GM19395 (cell line): ENCODE data around the gene TUBA1A.
A peak's percentile ranks its signal among the peaks of the same experiment; 100 is the strongest.
"Not testable (repeated sequence)": the region's sequence is repeated elsewhere in the genome, so short reads cannot be mapped to it uniquely, and the experiment has no call there.

Source experiments
- ATAC-seq: cut with Tn5 transposase; IDR thresholded peaks from one replicate; pipeline ENCODE4 v1.9.1; 2021; ENCODE audit warnings: mild to moderate bottlenecking, moderate library complexity; ENCODE audit not compliant: unreplicated experiment

TUBA1A gene

DNA sequence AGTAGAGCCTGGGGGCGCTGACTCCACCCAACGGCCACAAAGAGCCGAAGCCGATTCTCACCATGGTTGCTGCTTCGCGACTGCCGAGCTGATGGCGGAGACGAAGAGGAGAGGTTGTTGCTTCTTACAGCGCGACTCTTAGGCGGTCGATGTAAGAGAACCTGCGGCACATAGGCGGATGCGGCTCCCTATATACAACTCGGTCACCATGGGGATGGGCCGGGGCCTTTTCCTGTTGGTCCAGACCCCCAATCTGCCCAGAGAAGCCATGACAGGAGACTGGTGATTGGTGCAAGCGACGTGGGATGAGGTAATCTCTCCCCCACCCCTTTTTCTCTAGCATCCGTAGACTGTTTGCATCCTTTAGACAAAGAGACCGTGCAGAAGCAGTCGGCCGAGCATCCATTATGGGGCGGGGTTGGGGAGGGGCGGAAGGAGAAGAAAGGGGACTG lies at the start of gene TUBA1A:
TUBA1A (minus strand) TSS at position 165 of the 452 bp plus-strand sequence; CDS start at position 64, 101 bp downstream.
- ATAC-seq = peak; percentile 95

DNA sequence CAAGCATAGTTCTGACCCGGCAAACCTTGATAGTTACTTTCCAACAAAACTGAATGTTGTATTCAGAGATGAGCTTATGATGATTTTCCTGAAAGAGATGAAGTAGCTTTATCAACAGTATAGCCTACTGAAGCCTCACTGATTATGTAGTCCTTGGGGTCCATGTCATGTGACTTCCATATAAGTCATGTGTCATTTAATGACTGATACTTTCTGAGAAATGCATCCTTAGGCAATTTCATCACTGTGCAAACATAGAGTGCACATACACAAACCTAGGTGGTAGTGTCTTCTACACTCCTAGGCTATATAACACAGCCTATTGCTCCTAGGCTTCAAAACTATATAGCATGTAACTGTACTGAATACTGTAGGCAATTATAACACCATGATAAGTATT lies 47.5 kb upstream of the TUBA1A start:
- ATAC-seq = no peak

DNA sequence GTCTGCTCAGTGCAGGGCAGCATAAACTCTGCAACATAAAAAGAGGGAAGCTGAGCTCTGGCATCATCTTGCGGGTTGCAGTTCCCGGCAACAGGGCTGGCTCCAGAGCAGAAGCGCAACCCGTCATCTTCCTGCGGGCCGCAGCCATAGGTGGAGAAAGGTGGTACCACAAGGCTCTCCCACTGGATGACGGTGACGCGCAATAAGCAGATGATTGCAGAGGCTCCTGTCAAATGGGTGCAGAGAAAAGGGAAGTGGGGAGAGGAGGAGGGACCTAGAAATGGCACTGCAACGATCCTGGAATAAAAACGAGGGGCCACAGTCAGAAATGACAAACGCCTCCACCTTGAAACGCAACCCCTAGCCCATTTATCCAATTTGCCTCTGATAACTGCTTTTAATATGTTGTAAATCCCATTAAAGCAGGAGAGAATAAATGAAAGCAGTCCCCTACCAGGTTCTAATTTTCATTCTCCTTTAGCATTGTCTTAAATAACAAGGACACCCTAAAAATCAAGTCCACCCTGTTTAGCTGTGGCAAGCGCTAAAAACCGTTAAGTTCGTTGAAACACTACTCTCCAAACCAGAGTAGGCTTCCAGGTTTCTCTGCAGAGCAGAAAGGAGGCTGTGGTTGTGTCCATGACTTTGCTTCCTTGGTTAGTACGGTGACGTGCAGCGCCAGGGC lies 45.1 kb upstream of the TUBA1A start:
- no peak for ATAC-seq

DNA sequence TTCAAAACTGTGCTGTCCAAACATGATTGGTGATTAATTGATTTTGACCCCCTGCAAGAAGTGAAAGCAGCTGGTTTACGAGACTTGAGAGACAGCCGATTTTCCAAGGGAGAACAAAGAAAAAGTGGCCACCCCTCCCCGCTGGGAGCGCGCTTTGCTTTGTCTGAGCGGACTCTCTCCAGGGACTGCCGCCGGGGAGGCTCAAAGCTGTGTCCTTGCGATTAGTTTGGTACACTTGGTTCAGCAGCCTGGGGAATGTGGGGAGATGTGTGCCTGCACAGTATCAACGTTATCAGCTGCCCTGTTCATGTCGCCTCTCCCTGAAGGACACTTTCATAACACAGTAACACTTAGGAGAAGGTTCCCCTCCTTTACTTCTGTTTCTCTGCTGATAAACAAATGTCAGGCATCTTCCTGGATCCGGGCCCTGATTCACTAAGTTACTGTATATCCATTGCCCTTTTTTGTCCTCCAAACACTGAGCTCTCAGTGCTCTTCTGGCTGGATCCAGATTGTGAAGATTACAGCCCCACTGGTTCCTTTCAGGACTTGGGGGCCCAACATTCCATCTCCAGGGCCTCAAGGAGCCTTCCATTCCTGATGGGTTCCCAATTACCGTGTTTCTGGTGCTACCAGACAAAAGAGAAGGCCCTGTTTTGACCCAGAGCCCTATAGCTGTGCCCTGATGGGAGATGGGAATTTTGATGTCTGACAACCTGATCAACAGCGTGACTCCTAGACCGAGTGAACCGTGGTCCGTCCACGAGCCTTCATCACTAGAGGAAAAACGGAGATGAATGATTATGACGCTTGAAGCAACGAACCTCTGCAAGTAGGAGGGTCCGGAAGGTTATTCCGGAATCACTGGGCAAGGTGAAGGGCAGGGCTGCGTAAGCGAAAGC lies 44.3 kb upstream of the TUBA1A start:
- ATAC-seq = no peak

DNA sequence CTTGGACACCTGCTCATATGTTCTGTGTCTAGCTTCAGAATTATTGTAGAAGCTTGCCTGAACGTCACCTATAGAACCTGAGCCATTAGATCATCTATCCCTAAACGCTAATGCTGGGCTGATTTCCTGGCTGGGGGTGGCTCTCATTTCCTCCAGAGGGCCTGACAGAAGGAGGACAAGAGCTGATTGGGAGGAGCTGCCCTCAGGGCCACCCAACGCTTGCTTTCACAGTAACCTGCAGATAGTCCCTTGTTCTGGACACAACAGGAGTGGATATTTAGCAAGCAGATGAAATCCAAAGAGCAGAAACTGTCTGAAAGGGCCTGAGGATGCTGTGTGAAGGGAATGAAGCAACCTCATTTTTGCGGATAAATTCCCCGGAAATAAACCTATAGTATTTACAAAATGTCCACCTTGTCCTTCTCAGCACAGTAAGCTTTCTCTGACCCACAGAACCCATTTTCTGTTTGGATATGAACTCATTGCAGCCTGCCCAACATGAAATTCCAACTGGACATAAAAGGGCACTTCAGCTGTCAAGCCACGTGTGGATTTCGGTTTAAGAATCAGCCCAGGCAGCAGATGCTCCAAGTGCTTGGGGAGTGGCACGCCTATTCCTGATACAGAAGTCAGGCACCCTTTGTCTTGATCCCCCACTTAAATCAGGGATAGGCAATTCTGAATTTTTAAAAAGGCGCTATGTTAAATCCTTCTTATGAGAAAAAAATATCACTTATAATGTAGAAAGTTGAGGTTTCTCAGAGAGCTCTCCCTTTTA lies 43.2 kb upstream of the TUBA1A start:
- no peak for ATAC-seq

DNA sequence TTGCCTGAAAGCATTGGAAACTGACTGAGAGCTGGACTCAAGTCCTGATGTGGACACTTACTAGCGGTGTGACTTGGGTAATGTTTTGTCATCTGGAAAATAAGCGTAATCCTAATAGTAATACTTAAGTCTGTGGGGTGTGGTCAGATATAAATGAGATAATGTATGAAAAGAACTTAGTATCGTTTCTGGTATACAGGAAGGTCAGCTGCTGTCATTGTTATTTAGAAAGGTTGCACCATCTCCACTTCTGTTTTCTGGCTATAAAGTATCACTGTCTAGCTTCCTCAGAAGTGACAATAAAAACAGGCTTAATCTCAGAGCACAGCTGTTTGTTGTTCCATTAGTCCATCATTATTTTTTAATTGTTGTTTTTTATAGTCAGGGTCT lies 41.9 kb upstream of the TUBA1A start:
- ATAC-seq = no peak

DNA sequence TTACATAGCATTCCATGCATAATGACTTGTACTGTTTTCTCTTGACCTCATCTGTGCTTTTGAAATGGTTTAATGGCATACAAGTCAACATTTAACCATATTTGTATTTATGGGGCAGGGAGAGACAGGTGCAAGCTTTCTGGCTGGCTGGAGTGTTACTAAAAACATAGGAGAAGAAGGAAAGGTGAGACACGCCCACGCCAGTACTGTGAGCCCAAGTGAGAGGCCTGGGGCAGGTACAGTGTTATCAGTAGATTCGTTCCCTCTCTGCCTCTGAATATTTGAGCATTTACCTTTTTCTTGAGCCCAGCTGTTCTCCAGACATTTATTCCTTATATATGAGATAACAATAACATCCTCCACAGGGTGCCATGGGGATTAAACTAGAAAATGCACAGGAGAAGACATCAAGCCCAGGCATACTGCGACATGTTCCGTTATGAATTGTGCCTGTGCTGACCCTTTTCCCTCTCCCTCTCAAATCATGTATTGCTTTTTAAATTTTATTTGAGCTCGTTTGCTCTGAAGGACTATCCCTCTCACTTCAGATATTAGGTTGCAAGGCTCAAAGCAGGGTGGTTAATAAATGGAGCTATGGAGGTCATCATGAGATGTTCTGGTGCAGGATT lies 41.4 kb upstream of the TUBA1A start:
- no peak for ATAC-seq

DNA sequence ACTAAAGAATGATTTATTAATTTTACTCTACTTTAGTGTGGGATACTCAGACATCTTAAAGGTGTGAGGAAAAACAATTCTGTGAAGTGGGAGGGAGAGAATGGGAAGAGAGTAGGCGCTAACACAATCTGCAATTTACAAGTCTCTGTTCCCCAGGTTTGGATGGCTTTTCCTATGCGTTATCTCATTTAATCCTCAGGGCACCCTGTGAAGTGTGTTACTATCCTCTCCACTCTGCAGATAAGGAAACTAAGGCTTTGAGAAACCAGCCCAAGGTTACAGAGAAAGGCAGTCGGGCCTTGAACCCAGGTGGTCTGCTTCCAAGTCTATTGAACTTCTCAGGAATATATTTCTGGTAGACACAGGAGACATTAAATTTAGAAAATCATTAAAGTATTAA lies 39.8 kb upstream of the TUBA1A start:
- ATAC-seq = no peak

DNA sequence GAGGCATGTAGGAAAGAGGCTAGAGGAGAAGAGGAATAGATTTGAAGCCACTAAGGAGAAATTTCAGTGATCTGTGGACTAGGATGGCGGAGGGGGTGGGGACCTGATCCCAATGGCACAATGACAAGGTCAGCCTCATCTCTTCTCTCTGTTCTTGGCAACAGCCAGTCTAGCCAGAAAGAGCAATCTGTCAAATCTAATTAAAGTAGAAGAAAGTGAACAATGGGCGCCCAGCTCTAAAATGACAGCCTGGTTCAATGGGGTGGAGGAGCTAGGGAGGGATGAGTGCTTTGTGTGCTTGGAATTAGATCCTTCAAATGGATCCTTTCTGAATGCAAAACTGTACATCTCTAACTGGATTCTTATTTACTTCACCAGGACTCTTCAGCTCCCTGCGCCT lies 38.8 kb upstream of the TUBA1A start:
- ATAC-seq = no peak

DNA sequence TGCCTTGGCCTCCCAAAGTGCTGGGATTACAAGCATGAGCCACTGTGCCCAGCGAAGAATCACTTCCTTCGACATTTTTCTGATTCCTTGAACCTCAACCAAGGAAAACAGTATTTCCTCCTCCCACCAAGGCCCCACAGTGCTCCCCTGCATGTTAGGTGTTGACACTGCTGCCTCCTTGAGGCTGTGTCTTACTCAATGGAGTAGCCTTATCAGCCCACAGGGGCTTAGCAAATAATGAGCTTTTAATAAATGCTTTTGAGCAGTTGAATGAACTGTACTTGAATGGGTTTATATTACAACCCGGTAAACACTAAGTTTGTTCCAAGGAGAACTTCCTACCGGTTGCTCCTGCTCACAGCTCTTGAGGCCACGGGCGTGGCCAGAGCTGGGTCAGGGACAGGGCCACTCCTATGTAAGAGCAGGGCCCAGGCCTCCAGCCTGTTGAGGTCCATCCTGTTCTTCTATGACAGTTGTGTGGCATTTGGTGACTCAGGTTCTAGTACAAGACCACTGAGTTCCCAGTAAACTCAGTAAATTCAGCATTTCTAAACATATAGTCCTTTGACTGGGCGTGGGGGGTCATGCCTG lies 36.8 kb upstream of the TUBA1A start:
- no peak for ATAC-seq

DNA sequence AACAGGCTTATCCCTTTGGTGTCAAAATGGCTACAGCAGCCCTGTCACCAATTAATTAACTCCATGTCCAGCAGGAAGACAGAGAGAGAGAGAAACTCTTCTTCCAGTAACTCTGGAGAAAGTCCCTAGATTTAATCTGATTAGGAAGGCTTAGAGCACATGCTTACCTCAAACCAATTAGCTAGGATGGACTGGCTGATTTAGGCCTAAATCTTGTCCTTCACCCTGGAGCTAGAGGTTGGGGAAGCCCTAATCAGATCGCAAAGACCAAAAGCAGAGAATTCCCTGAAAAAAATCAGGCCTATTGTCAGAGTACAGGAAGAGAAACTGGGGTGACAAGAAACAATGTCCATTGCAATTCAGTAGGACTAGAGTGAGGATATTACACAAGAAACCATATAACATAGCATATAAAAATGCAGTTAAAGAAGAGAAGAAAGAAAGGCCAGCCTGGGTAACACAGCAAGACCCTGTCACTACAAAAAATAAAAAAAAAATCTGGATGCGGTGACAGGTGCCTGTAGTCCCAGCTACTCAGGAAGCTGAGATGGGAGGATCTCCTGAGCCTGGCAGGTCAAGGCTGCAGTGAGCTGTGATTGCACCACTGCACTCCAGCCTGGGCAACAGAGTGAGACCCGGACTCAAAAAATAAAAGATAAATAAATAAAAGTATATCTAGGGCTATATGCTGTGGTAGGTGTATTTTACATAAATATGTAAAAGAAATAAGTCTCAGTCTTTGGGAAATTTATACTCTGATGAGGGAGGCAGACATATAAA lies 34.9 kb upstream of the TUBA1A start:
- ATAC-seq = no peak

DNA sequence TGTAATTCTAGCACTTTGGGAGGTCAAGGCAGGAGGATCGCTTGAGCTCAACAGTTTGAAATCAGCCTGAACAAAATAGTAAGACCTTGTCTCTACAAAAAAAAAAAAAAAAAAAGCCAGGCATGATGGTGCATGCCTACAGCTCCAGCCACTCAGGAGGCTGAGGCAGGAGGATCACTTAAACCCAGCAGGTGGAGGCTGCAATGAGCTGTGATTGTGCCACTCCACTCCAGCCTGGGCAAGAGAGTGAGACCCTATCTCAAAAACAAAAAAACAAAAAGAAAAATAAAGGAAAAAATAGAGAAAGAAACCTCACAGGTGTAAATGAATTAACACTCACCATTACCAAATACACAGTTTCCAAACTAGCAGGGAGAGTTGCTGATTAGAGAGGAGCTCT lies 34.2 kb upstream of the TUBA1A start:
- ATAC-seq = no peak

DNA sequence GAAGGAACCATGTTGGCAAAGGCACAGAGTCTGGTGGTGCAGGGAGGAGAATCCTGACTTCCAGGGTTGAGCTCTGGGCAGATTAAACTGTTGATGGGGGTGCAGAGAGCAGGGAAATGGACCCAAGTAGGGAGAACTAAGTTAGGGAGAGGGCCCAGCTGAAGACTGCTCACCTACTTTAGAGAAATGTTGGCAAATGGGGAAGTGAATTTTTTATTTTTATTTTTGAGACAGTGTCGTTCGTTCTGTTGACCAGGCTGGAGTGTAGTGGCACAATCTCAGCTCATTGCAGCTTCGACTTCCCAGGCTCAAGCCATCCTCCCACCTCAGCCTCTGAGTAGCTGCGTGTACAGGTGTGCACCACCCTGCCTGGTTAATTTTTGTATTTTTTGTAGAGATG lies 32.1 kb upstream of the TUBA1A start:
- ATAC-seq = no peak

DNA sequence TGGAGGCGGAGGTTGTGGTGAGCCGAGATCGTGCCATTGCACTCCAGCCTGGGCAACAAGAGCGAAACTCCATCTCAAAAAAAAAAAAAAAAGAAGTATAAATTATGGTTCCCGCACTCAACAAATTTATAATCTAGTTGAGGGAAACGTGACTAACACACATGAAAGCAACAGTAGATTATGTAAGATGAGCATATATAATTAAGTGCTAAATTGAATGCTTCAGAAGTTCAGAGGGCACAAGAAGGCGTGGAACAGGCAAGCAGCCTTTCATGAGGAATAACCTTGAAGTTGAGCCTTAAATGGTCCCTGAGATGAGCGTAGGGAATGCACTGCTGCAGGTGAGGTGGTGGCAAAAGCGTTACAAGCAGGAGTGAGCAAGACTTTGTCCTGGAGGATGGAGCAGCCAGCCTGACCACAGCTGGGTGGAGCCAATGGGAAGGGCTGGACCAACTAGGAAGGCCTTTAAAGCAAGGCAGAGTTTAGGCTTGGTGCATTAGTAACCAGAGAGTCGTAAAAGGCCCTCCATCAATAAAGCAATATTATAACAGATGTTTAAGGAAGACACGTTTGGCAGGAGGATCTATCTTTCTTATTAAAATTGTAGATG lies 30.6 kb upstream of the TUBA1A start:
- no peak for ATAC-seq

DNA sequence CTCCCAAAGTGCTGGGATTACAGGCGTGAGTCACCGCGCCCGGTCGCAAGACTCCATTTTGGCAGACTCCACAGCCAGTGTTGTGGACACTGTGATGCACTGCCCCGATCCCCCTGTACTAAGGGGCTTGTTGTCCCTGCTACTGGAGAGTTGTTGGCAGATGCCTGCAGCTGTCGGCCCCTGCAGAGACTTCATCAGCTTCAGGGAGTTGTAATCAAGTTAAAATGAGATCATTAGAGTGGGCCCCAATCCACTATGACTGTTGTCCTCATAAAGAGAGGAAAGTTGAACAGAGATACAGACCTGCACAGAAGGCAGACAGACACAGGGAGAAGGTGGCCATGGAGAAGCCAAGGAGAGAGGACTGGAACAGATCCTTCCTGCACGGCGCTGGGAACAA lies 23.7 kb upstream of the TUBA1A start:
- no peak for ATAC-seq

DNA sequence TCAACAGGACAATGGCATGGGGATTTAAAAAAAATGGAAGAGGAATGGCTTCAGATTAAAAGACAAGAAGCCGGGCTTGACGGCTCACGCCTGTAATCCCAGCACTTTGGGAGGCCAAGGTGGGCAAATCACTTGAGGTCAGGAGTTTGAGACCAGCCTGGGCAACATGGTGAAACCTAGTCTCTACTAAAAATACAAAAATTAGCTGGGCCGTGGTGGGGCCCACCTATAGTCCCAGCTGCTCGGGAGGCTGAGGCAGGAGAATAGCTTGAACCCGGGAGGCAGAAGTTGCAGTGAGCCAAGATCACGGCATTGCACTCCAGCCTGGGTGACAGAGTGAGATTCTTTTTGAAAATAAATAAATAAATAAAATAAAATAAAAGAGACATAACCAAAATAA lies 21.8 kb upstream of the TUBA1A start:
- not testable (repeated sequence) for ATAC-seq

DNA sequence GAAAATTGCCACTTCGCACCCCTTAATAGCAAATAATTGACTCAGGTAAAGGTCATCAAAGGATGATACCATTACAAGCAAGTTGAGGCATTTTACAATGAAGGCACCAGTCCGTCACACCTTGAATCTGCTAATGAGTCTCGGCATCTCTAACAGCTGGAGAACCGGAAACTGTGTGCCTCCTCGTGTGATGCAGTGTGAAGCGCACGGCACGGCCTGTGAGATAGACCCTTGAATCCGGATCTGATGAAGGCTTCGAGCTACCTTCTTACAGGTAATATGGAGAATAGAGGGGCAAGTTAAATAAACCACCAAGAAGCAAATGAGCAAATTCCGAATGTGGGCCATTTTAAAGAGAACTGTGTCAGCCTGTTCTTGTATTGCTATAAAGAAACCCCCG lies 19.8 kb upstream of the TUBA1A start:
- no peak for ATAC-seq

DNA sequence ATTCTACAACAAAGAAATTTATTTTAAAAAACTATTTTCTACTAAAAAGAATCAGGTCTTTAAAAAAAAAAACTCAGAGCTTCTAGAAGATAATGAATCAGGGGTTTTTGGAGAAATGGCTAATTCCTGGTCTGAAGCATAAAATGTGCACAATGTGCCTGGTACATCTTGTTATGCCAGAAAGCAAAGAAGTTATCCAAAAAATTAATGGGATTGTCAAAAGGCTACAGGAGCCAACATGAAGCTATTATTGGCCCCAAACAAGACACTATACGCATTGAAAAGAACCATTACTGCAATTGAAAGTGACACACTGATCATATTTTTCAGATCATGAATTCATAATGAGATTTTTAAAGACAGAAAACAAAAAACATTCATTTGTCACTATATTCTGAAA lies 19.3 kb upstream of the TUBA1A start:
- ATAC-seq = no peak

DNA sequence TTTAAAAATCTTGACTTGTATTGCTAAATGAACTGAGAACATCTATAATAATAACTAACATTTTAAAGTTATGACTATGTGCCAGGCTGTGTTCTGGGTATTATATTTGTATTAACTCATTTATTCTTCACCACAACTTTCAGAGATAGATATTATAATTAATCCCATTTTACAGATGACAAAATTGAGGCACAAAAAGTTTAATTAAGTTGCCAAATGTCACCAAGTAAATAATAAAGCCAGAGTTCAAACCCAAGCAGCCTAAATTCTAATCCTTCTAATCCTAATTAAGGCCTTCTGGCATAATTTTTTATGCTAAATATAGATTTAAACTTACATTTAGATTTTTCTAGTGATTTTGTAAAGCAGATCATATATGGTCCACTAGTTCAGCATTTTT lies 17.5 kb upstream of the TUBA1A start:
- ATAC-seq = no peak
